Measurements from ENCODE around the gene EVC2.
"Not testable (repeated sequence)": the region's sequence is repeated elsewhere in the genome, so short reads cannot be mapped to it uniquely, and the experiment has no call there.

EVC2 gene

GRCh38 chr4:5619913-5620625 is 88.3 kb downstream of the EVC2 start:
- no peak for DNase-seq (ENCODE audit: low spot score)

- DNase-seq (ENCODE audit: low spot score) = no peak
Observed at GRCh38 chr4:5618051-5618960, 90.1 kb downstream of the EVC2 start.

- no peak for DNase-seq (ENCODE audit: low spot score)
Observed at GRCh38 chr4:5616331-5616950, 91.9 kb downstream of the EVC2 start.

GRCh38 chr4:5615496-5616075 is 92.8 kb downstream of the EVC2 start:
- peak; percentile 9 for DNase-seq (ENCODE audit: low spot score)

GRCh38 chr4:5611750-5612149 is 96.6 kb downstream of the EVC2 start:
- DNase-seq (ENCODE audit: low spot score) = no peak

GRCh38 chr4:5609306-5610007 is 98.9 kb downstream of the EVC2 start:
- DNase-seq (ENCODE audit: low spot score) = no peak

GRCh38 chr4:5593828-5594227 is 114.5 kb downstream of the EVC2 start:
- not testable (repeated sequence) for DNase-seq (ENCODE audit: low spot score)

- DNase-seq (ENCODE audit: low spot score) = no peak
Observed at GRCh38 chr4:5592272-5592671, 116.1 kb downstream of the EVC2 start.

- DNase-seq (ENCODE audit: low spot score) = no peak
Observed at GRCh38 chr4:5589495-5589894, 118.9 kb downstream of the EVC2 start.

GRCh38 chr4:5588046-5588445 is 120.3 kb downstream of the EVC2 start:
- DNase-seq (ENCODE audit: low spot score) = no peak

- no peak for DNase-seq (ENCODE audit: low spot score)
Observed at GRCh38 chr4:5575941-5576340, 132.4 kb downstream of the EVC2 start.

GRCh38 chr4:5574386-5574785 is 134.0 kb downstream of the EVC2 start:
- DNase-seq (ENCODE audit: low spot score) = no peak

- DNase-seq (ENCODE audit: low spot score) = no peak
Observed at GRCh38 chr4:5573965-5574364, 134.4 kb downstream of the EVC2 start.

- no peak for DNase-seq (ENCODE audit: low spot score)
Observed at GRCh38 chr4:5572751-5573150, 135.6 kb downstream of the EVC2 start.

GRCh38 chr4:5572114-5572513 is 136.2 kb downstream of the EVC2 start:
- no peak for DNase-seq (ENCODE audit: low spot score)

GRCh38 chr4:5571646-5572045 is 136.7 kb downstream of the EVC2 start:
- no peak for DNase-seq (ENCODE audit: low spot score)

- no peak for DNase-seq (ENCODE audit: low spot score)
Observed at GRCh38 chr4:5569451-5569850, 138.9 kb downstream of the EVC2 start.

- peak; percentile 2 for DNase-seq (ENCODE audit: low spot score)
Observed at GRCh38 chr4:5568931-5569330, 139.4 kb downstream of the EVC2 start.

GRCh38 chr4:5568336-5568735 is 140.0 kb downstream of the EVC2 start:
- no peak for DNase-seq (ENCODE audit: low spot score)

- DNase-seq (ENCODE audit: low spot score) = no peak
Observed at GRCh38 chr4:5566991-5567390, 141.4 kb downstream of the EVC2 start.

GRCh38 chr4:5566526-5566925 is 141.8 kb downstream of the EVC2 start:
- DNase-seq (ENCODE audit: low spot score) = no peak

GRCh38 chr4:5563856-5564255 is 144.5 kb downstream of the EVC2 start:
- DNase-seq (ENCODE audit: low spot score) = no peak

Data from SW480 (cell line).